HepG2 (cell line): ENCODE data around the gene HPS6. TPM values are rescaled to one million over a fixed set of nuclear protein-coding genes. Genes with fewer than 3 reads are reported as not detected.
A peak's percentile ranks its signal among the peaks of the same experiment; 100 is the strongest.

Experiments used
- DNMT1 ChIP-seq: sonication (generic); formaldehyde crosslinking; IDR thresholded peaks from 2 replicates; pipeline ENCODE4 v1.5.1; 2020; ENCODE audit warnings: mild to moderate bottlenecking, missing genetic modification reagents
- EEA1 ChIP-seq: sonication (generic); formaldehyde crosslinking; IDR thresholded peaks from 2 replicates; pipeline ENCODE4 v1.5.1; 2020; ENCODE audit warnings: mild to moderate bottlenecking, missing genetic modification reagents, borderline replicate concordance
- HES4 ChIP-seq: sonication (generic); formaldehyde crosslinking; IDR thresholded peaks from 2 replicates; pipeline ENCODE4 v1.9.0; 2021; ENCODE audit warnings: mild to moderate bottlenecking, missing genetic modification reagents, borderline replicate concordance
- JARID2 ChIP-seq: sonication (generic); formaldehyde crosslinking; IDR thresholded peaks from 2 replicates; pipeline ENCODE4 v1.8.1; 2023; ENCODE audit warnings: missing genetic modification reagents, inconsistent platforms; ENCODE audit not compliant: insufficient replicate concordance
- NR3C1 ChIP-seq: sonication (generic); formaldehyde crosslinking; IDR thresholded peaks from 2 replicates; pipeline ENCODE4 v1.4.0; 2020; ENCODE audit warnings: missing genetic modification reagents
- PCBP1 ChIP-seq: fragments of 200-400 bp; formaldehyde crosslinking; IDR thresholded peaks from 2 replicates; pipeline ENCODE4 v1.6.1; 2017; ENCODE audit warnings: mild to moderate bottlenecking, low read depth, low read length, borderline replicate concordance
- PHF20 ChIP-seq: sonication (generic); formaldehyde crosslinking; IDR thresholded peaks from 2 replicates; pipeline ENCODE4 v1.5.0; 2020; ENCODE audit warnings: mild to moderate bottlenecking, missing genetic modification reagents
- PRMT3 ChIP-seq: sonication (generic); formaldehyde crosslinking; IDR thresholded peaks from 2 replicates; pipeline ENCODE4 v1.8.1; 2022; ENCODE audit warnings: low read depth, mild to moderate bottlenecking, moderate library complexity, missing genetic modification reagents, borderline replicate concordance
- SP4 ChIP-seq: sonication (generic); formaldehyde crosslinking; IDR thresholded peaks from 2 replicates; pipeline ENCODE4 v1.8.1; 2023; ENCODE audit warnings: mild to moderate bottlenecking, missing genetic modification reagents
- ZBTB42 ChIP-seq: sonication (generic); formaldehyde crosslinking; IDR thresholded peaks from 2 replicates; pipeline ENCODE4 v1.5.0; 2020; ENCODE audit warnings: mild to moderate bottlenecking, missing genetic modification reagents
- polyA plus RNA-seq, 8 experiments: library from polyadenylated mRNA; depleted of rRNA in 3 of 8; stranded (reverse) in 7 of 8; unstranded in 1 of 8; fragments of >200 nt; fragmentation: Illumina TruSeq in 4 of 8; extraction: Trizol in 4 of 8; gene quantifications; 2 replicates each; pipeline versions ENCODE4 v1.2.1 to v1.2.3, GENCODE V29; 2011 to 2016; ENCODE audit warnings: low read depth in 4 of 8, missing spikeins in 1 of 8, mixed read lengths in 1 of 8; ENCODE audit not compliant: insufficient read depth in 1 of 8
- total RNA-seq, 5 experiments: library from RNA; depleted of rRNA; stranded (reverse); fragments of >200 nt; fragmentation: Illumina TruSeq; extraction: Trizol; gene quantifications; 2 replicates each; pipeline ENCODE4 v1.2.3, GENCODE V29; 2016; ENCODE audit warnings: low read depth in 1 of 5
- TF ChIP-seq, protein P1 (sequence below): sonication (generic); formaldehyde crosslinking; IDR thresholded peaks from 2 replicates; pipeline ENCODE4 v1.4.0; 2020; ENCODE audit warnings: mild to moderate bottlenecking, missing genetic modification reagents
- TF ChIP-seq, protein P2 (sequence below): sonication (generic); formaldehyde crosslinking; IDR thresholded peaks from 2 replicates; pipeline ENCODE4 v1.4.0; 2020; ENCODE audit warnings: mild to moderate bottlenecking, missing genetic modification reagents
- TF ChIP-seq, protein P3 (sequence below): sonication (generic); formaldehyde crosslinking; IDR thresholded peaks from 2 replicates; pipeline ENCODE4 v1.4.0; 2020; ENCODE audit warnings: missing genetic modification reagents, borderline replicate concordance
- TF ChIP-seq, protein P4 (sequence below): sonication (generic); formaldehyde crosslinking; IDR thresholded peaks from 2 replicates; pipeline ENCODE4 v1.8.1; 2022; ENCODE audit warnings: low read depth, mild to moderate bottlenecking, missing genetic modification reagents
- TF ChIP-seq, protein P5 (sequence below): sonication (generic); formaldehyde crosslinking; conservative IDR thresholded peaks from 2 replicates; pipeline ENCODE4 v1.8.0; 2022; ENCODE audit warnings: missing genetic modification reagents

Gene HPS6
- total and polyA plus RNA-seq, 2 of the 13 experiments (the other 11 are each of a cell fraction or from before 2014, with no cell fraction given) = 2.9 to 14.9 TPM

DNA sequence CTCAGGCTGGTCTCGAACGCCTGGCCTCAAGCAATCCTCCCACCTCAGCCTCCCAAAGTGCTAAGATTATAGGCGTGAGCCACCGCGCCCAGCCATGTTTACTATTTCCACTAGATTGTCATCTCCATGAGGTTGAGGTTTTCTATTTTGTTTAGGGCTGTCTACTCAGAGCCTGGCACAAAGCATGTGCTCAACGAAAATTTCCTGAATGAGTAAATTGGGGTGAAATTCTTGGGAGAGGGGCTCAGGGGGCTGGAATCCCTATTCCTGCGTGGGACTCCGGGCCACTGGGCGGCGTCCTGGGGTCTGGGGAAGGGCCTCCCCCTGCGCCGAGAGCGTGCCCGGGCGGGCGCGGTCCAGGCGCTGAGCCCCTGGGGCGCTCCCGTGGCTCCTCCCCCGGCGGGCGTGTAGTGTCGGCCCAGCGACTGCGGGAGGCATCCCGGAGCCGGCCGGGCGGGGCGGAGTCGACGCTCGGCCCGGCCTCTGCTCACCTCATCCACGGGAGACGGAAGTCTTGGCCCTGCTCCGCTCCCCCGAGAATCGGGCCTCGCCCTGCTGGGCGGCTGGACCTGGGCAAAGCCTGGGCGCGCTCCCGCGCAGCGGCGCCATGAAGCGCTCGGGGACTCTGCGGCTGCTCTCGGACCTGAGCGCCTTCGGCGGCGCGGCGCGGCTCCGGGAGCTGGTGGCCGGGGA is at the start of gene HPS6 (continued):
- TF ChIP-seq ZBTB42 (CRISPR knock-in tag) (no peak), PHF20 (CRISPR knock-in tag) (peak; percentile 89), JARID2 (CRISPR knock-in tag) (no peak), HES4 (CRISPR knock-in tag) (peak; percentile 48; the same call in 1 of the 2 replicates), SP4 (CRISPR knock-in tag) (peak; percentile 80), PCBP1 (no peak), EEA1 (CRISPR knock-in tag) (no peak), NR3C1 (CRISPR knock-in tag) (no peak), DNMT1 (CRISPR knock-in tag) (no peak), PRMT3 (CRISPR knock-in tag) (no peak)
- TF ChIP-seq, protein P1, sequence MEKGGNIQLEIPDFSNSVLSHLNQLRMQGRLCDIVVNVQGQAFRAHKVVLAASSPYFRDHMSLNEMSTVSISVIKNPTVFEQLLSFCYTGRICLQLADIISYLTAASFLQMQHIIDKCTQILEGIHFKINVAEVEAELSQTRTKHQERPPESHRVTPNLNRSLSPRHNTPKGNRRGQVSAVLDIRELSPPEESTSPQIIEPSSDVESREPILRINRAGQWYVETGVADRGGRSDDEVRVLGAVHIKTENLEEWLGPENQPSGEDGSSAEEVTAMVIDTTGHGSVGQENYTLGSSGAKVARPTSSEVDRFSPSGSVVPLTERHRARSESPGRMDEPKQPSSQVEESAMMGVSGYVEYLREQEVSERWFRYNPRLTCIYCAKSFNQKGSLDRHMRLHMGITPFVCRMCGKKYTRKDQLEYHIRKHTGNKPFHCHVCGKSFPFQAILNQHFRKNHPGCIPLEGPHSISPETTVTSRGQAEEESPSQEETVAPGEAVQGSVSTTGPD (CRISPR knock-in tag) = no peak
- TF ChIP-seq, protein P2, sequence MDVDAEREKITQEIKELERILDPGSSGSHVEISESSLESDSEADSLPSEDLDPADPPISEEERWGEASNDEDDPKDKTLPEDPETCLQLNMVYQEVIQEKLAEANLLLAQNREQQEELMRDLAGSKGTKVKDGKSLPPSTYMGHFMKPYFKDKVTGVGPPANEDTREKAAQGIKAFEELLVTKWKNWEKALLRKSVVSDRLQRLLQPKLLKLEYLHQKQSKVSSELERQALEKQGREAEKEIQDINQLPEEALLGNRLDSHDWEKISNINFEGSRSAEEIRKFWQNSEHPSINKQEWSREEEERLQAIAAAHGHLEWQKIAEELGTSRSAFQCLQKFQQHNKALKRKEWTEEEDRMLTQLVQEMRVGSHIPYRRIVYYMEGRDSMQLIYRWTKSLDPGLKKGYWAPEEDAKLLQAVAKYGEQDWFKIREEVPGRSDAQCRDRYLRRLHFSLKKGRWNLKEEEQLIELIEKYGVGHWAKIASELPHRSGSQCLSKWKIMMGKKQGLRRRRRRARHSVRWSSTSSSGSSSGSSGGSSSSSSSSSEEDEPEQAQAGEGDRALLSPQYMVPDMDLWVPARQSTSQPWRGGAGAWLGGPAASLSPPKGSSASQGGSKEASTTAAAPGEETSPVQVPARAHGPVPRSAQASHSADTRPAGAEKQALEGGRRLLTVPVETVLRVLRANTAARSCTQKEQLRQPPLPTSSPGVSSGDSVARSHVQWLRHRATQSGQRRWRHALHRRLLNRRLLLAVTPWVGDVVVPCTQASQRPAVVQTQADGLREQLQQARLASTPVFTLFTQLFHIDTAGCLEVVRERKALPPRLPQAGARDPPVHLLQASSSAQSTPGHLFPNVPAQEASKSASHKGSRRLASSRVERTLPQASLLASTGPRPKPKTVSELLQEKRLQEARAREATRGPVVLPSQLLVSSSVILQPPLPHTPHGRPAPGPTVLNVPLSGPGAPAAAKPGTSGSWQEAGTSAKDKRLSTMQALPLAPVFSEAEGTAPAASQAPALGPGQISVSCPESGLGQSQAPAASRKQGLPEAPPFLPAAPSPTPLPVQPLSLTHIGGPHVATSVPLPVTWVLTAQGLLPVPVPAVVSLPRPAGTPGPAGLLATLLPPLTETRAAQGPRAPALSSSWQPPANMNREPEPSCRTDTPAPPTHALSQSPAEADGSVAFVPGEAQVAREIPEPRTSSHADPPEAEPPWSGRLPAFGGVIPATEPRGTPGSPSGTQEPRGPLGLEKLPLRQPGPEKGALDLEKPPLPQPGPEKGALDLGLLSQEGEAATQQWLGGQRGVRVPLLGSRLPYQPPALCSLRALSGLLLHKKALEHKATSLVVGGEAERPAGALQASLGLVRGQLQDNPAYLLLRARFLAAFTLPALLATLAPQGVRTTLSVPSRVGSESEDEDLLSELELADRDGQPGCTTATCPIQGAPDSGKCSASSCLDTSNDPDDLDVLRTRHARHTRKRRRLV (CRISPR knock-in tag) = no peak
- TF ChIP-seq, protein P3, sequence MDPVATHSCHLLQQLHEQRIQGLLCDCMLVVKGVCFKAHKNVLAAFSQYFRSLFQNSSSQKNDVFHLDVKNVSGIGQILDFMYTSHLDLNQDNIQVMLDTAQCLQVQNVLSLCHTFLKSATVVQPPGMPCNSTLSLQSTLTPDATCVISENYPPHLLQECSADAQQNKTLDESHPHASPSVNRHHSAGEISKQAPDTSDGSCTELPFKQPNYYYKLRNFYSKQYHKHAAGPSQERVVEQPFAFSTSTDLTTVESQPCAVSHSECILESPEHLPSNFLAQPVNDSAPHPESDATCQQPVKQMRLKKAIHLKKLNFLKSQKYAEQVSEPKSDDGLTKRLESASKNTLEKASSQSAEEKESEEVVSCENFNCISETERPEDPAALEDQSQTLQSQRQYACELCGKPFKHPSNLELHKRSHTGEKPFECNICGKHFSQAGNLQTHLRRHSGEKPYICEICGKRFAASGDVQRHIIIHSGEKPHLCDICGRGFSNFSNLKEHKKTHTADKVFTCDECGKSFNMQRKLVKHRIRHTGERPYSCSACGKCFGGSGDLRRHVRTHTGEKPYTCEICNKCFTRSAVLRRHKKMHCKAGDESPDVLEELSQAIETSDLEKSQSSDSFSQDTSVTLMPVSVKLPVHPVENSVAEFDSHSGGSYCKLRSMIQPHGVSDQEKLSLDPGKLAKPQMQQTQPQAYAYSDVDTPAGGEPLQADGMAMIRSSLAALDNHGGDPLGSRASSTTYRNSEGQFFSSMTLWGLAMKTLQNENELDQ (CRISPR knock-in tag) = no peak
- TF ChIP-seq, protein P4, sequence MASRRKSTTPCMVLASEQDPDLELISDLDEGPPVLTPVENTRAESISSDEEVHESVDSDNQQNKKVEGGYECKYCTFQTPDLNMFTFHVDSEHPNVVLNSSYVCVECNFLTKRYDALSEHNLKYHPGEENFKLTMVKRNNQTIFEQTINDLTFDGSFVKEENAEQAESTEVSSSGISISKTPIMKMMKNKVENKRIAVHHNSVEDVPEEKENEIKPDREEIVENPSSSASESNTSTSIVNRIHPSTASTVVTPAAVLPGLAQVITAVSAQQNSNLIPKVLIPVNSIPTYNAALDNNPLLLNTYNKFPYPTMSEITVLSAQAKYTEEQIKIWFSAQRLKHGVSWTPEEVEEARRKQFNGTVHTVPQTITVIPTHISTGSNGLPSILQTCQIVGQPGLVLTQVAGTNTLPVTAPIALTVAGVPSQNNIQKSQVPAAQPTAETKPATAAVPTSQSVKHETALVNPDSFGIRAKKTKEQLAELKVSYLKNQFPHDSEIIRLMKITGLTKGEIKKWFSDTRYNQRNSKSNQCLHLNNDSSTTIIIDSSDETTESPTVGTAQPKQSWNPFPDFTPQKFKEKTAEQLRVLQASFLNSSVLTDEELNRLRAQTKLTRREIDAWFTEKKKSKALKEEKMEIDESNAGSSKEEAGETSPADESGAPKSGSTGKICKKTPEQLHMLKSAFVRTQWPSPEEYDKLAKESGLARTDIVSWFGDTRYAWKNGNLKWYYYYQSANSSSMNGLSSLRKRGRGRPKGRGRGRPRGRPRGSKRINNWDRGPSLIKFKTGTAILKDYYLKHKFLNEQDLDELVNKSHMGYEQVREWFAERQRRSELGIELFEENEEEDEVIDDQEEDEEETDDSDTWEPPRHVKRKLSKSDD (CRISPR knock-in tag) = no peak
- TF ChIP-seq, protein P5, sequence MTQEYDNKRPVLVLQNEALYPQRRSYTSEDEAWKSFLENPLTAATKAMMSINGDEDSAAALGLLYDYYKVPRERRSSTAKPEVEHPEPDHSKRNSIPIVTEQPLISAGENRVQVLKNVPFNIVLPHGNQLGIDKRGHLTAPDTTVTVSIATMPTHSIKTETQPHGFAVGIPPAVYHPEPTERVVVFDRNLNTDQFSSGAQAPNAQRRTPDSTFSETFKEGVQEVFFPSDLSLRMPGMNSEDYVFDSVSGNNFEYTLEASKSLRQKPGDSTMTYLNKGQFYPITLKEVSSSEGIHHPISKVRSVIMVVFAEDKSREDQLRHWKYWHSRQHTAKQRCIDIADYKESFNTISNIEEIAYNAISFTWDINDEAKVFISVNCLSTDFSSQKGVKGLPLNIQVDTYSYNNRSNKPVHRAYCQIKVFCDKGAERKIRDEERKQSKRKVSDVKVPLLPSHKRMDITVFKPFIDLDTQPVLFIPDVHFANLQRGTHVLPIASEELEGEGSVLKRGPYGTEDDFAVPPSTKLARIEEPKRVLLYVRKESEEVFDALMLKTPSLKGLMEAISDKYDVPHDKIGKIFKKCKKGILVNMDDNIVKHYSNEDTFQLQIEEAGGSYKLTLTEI (CRISPR knock-in tag) = no peak
